K562 (cell line): ENCODE data around the gene C5orf24. TPM values are rescaled to one million over a fixed set of nuclear protein-coding genes. Genes with fewer than 3 reads are reported as not detected.
A peak's percentile ranks its signal among the peaks of the same experiment; 100 is the strongest.

Experiments used
- BDP1 ChIP-seq: IDR thresholded peaks from 3 replicates; pipeline ENCODE4 v1.6.1; 2011; ENCODE audit not compliant: insufficient read length, insufficient read depth
- BRF1 ChIP-seq: IDR thresholded peaks from 3 replicates; pipeline ENCODE4 v1.6.1; 2011; ENCODE audit warnings: borderline replicate concordance, mild to moderate bottlenecking; ENCODE audit not compliant: insufficient read length; ENCODE audit errors: extremely low read depth
- CAMTA2 ChIP-seq: fragments of 250-450 bp; sonication (Bioruptor Pico); conservative IDR thresholded peaks from 2 replicates; pipeline ENCODE4 v1.5.1; 2022
- CBX5 ChIP-seq: IDR thresholded peaks from 2 replicates; pipeline ENCODE4 v1.6.1; 2014; ENCODE audit warnings: low read depth, borderline replicate concordance
- CHCHD3 ChIP-seq: fragments of 250-450 bp; sonication (Bioruptor Pico); IDR thresholded peaks from 2 replicates; pipeline ENCODE4 v2.1.2; 2022; ENCODE audit warnings: mild to moderate bottlenecking
- DPF2 ChIP-seq: fragments of 450-650 bp; IDR thresholded peaks from 2 replicates; pipeline ENCODE4 v1.6.1; 2016
- EGR1 ChIP-seq: fragments of 450-650 bp; conservative IDR thresholded peaks from 2 replicates; pipeline ENCODE4 v1.6.1; 2017; ENCODE audit warnings: mild to moderate bottlenecking
- EZH2 ChIP-seq: IDR thresholded peaks from 2 replicates; pipeline ENCODE4 v1.6.1; 2012; ENCODE audit warnings: low read depth, mild to moderate bottlenecking, inconsistent platforms, low read length, borderline replicate concordance
- JUN ChIP-seq, 2 experiments: sonication (generic) in 1 of 2; formaldehyde crosslinking in 1 of 2; IDR thresholded peaks; 2 replicates each; pipeline versions ENCODE4 v1.6.1 to v1.8.0; 2012 to 2022; ENCODE audit warnings: borderline replicate concordance in 2 of 2, mild to moderate bottlenecking in 2 of 2, improper control_type of control experiment in 1 of 2, low read depth in 1 of 2, low read length in 1 of 2, missing genetic modification reagents in 1 of 2
- KAT2B ChIP-seq: IDR thresholded peaks from one replicate; pipeline ENCODE4 v1.6.1; 2012; ENCODE audit warnings: low read depth, mild to moderate bottlenecking, control low read depth, inconsistent platforms, low read length, moderate library complexity
- KDM1A ChIP-seq, 2 experiments: fragments of 450-650 bp; IDR thresholded peaks; 2 replicates each; pipeline ENCODE4 v1.6.1; 2016; ENCODE audit warnings: mild to moderate bottlenecking in 2 of 2
- KLF10 ChIP-seq: fragments of 250-450 bp; sonication (Bioruptor Pico); IDR thresholded peaks from 2 replicates; pipeline ENCODE4 v1.6.1; 2021; ENCODE audit warnings: matching md5 sums
- MEF2A ChIP-seq: IDR thresholded peaks from 2 replicates; pipeline ENCODE4 v1.6.1; 2011; ENCODE audit warnings: low read depth, mild to moderate bottlenecking, low read length, moderate library complexity; ENCODE audit not compliant: control insufficient read depth
- RBFOX2 ChIP-seq: fragments of 200-400 bp; formaldehyde crosslinking; IDR thresholded peaks from 2 replicates; pipeline ENCODE4 v1.6.1; 2017; ENCODE audit warnings: low read depth, mild to moderate bottlenecking, low read length, moderate library complexity
- SMAD3 ChIP-seq: fragments of 450-650 bp; formaldehyde crosslinking; conservative IDR thresholded peaks from 2 replicates; pipeline ENCODE4 v1.4.0; 2020; ENCODE audit warnings: mild to moderate bottlenecking
- SREBF1 ChIP-seq: fragments of 150-350 bp; IDR thresholded peaks from 2 replicates; pipeline ENCODE4 v1.6.1; 2014; ENCODE audit warnings: antibody characterized with exemption, low read depth, low read length, borderline replicate concordance
- SRSF1 ChIP-seq: fragments of 200-400 bp; formaldehyde crosslinking; IDR thresholded peaks from 2 replicates; pipeline ENCODE4 v1.6.1; 2017; ENCODE audit warnings: mild to moderate bottlenecking, low read depth, low read length, moderate library complexity
- TAF9B ChIP-seq: fragments of 450-650 bp; IDR thresholded peaks from 2 replicates; pipeline ENCODE4 v1.6.1; 2018; ENCODE audit warnings: mild to moderate bottlenecking; ENCODE audit not compliant: partially characterized antibody
- ZNF133 ChIP-seq: fragments of 250-450 bp; sonication (Bioruptor Pico); IDR thresholded peaks from 2 replicates; pipeline ENCODE4 v1.4.0; 2020; ENCODE audit warnings: mild to moderate bottlenecking
- ZNF143 ChIP-seq: sonication (generic); formaldehyde crosslinking; IDR thresholded peaks from 2 replicates; pipeline ENCODE4 v1.9.0; 2022; ENCODE audit warnings: mild to moderate bottlenecking, missing genetic modification reagents
- ZNF174 ChIP-seq: fragments of 250-450 bp; sonication (Bioruptor Pico); IDR thresholded peaks from 2 replicates; pipeline ENCODE4 v1.4.0; 2020; ENCODE audit warnings: mild to moderate bottlenecking
- ZNF263 ChIP-seq: sonication (generic); formaldehyde crosslinking; IDR thresholded peaks from 2 replicates; pipeline ENCODE4 v1.8.0; 2022; ENCODE audit warnings: mild to moderate bottlenecking, missing genetic modification reagents, borderline replicate concordance
- ZNF282 ChIP-seq: sonication (generic); formaldehyde crosslinking; IDR thresholded peaks from 2 replicates; pipeline ENCODE4 v1.8.1; 2023; ENCODE audit warnings: missing genetic modification reagents
- ZNF717 ChIP-seq: fragments of 250-450 bp; sonication (Bioruptor Pico); IDR thresholded peaks from 2 replicates; pipeline ENCODE4 v1.5.0; 2021
- polyA plus RNA-seq, 8 experiments: library from polyadenylated mRNA; depleted of rRNA in 4 of 8; stranded (reverse) in 5 of 8; unstranded in 3 of 8; fragments of >200 nt; fragmentation: Nextera tagmentation in 2 of 8; fragmentation: Illumina TruSeq in 1 of 8; extraction: Ambion mirVana in 2 of 8; extraction: Trizol in 1 of 8; gene quantifications; 2 replicates each; pipeline versions ENCODE4 v1.2.1 to v1.2.3, GENCODE V29; 2011 to 2014; ENCODE audit warnings: inconsistent platforms in 1 of 8, missing spikeins in 1 of 8
- total RNA-seq, 7 experiments: library from RNA; depleted of rRNA in 6 of 7; stranded (reverse); fragments of >200 nt in 6 of 7; fragmentation: Illumina TruSeq in 2 of 7; extraction: Trizol in 2 of 7; gene quantifications; 2 replicates each; pipeline versions ENCODE4 v1.2.1 to v1.2.3, GENCODE V29; 2011 to 2021; ENCODE audit warnings: low replicate concordance in 1 of 7
- TF ChIP-seq, protein P1 (sequence below): fragments of 250-450 bp; sonication (Bioruptor Pico); IDR thresholded peaks from 2 replicates; pipeline ENCODE4 v1.4.0; 2020; ENCODE audit warnings: mild to moderate bottlenecking, moderate library complexity
- TF ChIP-seq, protein P2 (sequence below): fragments of 250-450 bp; sonication (Bioruptor Pico); IDR thresholded peaks from 2 replicates; pipeline ENCODE4 v1.8.0; 2021; ENCODE audit warnings: borderline replicate concordance, mild to moderate bottlenecking, moderate library complexity; ENCODE audit not compliant: poor library complexity, severe bottlenecking

Gene C5orf24
- total and polyA plus RNA-seq, 9 of the 15 experiments (the other 6 are each of a cell fraction or from before 2014, with no cell fraction given) = 8.9 to 38.6 (median 28.4) TPM

- TF ChIP-seq KLF10 (CRISPR knock-in tag) (no peak), CAMTA2 (CRISPR knock-in tag) (no peak), RBFOX2 (peak; percentile 95), ZNF717 (CRISPR knock-in tag) (no peak), DPF2 (no peak), BDP1 (no peak), EGR1 (peak; percentile 51), KDM1A (IDR thresholded peaks at IDR 0.05) (peak in 1 of 2 experiments; percentile 17; a peak in 1 of 4 replicates), MEF2A (no peak), ZNF174 (CRISPR knock-in tag) (no peak), CBX5 (no peak), ZNF143 (no peak), CHCHD3 (CRISPR knock-in tag) (no peak; the same call in 1 of the 2 replicates), ZNF263 (CRISPR knock-in tag) (0 out of 2 replicates have a peak, but pooled peaks have one; percentile 5), JUN (IDR thresholded peaks at IDR 0.05; ENCODE audit: borderline replicate concordance, low read depth, low read length) (peak; percentile 3; the same call in 1 of the 2 replicates), JUN (CRISPR knock-in tag; IDR thresholded peaks at IDR 0.05; ENCODE audit: borderline replicate concordance) (no peak), TAF9B (peak; percentile 94), ZNF282 (CRISPR knock-in tag) (no peak), ZNF133 (no peak), SREBF1 (no peak), SMAD3 (CRISPR knock-in tag) (no peak), EZH2 (no peak), BRF1 (no peak), SRSF1 (0 out of 2 replicates have a peak, but pooled peaks have one; percentile 57), KAT2B (no peak)
- TF ChIP-seq, protein P1, sequence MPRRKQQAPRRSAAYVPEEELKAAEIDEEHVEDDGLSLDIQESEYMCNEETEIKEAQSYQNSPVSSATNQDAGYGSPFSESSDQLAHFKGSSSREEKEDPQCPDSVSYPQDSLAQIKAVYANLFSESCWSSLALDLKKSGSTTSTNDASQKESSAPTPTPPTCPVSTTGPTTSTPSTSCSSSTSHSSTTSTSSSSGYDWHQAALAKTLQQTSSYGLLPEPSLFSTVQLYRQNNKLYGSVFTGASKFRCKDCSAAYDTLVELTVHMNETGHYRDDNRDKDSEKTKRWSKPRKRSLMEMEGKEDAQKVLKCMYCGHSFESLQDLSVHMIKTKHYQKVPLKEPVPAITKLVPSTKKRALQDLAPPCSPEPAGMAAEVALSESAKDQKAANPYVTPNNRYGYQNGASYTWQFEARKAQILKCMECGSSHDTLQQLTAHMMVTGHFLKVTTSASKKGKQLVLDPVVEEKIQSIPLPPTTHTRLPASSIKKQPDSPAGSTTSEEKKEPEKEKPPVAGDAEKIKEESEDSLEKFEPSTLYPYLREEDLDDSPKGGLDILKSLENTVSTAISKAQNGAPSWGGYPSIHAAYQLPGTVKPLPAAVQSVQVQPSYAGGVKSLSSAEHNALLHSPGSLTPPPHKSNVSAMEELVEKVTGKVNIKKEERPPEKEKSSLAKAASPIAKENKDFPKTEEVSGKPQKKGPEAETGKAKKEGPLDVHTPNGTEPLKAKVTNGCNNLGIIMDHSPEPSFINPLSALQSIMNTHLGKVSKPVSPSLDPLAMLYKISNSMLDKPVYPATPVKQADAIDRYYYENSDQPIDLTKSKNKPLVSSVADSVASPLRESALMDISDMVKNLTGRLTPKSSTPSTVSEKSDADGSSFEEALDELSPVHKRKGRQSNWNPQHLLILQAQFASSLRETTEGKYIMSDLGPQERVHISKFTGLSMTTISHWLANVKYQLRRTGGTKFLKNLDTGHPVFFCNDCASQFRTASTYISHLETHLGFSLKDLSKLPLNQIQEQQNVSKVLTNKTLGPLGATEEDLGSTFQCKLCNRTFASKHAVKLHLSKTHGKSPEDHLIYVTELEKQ (CRISPR knock-in tag) = peak; percentile 23; the same call in 1 of the 2 replicates
- TF ChIP-seq, protein P2, sequence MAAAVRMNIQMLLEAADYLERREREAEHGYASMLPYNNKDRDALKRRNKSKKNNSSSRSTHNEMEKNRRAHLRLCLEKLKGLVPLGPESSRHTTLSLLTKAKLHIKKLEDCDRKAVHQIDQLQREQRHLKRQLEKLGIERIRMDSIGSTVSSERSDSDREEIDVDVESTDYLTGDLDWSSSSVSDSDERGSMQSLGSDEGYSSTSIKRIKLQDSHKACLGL = no peak
Observed at GRCh38 chr5:134873987-134874830, 28.4 kb downstream of the C5orf24 start, which contains the start of gene TXNDC15 (continued).
